GM19239 (cell line): ENCODE data around the gene SYNPR.

Source experiments
- DNase-seq: peaks from one replicate; pipeline ENCODE4 v3.0.0; 2011; ENCODE audit warnings: low spot score; ENCODE audit not compliant: insufficient read length
- FAIRE-seq: peaks from 2 replicates; lab custom pipeline; 2011; peaks lifted over from hg19 to GRCh38; lab: Jason Lieb, UNC

SYNPR gene

DNA sequence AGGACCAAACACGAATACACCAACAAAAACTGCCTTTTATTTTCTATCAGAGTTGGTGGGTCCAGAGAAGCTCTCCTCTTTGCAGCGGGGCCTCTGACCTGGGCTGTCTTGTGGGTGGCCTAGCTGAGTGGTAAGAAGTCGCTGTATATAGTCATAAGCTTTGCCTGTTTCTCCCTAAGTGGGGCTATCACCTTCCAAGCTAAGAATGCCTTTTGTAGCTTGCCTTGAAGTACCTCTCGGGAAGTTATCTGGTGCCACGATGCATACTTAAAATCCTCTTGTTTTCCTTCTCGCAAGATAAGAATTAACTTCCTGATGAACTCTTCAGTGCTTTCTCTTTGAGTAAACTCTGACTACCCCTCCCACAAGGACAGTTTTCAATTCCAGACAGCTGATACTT lies 178.8 kb downstream of the SYNPR start:
- DNase-seq (no peak), FAIRE-seq (no peak)

DNA sequence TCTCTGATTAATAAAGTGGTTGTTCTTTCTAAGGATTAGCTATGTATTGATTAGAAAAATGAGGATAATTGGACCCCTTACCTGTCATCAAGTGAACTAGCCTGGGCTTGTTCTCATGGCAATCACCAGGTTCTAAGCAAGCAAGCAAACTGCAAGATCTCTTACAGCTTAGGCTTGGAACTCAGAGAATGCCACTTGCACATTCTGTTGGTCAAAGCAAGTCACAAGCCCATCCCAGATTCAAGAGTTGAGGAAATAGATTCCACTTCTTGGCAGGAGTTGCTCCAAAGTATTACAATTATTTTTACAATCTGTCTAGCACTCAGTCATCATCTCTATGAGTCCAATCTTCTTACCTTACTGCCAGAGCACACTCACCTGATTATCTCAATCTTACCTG lies 180.3 kb downstream of the SYNPR start:
- no peak for FAIRE-seq
- no peak for DNase-seq

DNA sequence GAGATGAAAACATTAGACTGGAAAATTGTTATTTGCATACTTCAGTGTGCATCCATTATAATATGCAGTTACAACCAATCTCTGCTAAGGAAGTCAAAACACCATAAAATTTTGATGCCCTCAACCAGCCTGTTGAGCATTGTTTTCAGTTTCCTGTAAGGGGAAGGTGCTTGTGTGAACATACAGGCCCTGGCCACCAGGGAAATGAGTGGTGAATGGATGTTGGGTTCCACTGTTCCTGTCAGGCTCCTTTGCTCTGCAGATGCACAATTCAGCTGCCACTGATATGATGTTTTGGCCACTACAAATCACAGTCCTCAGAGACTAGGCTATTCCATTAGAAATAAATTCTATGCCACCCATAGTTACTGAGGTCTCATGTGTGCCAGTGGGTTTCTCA lies 184.6 kb downstream of the SYNPR start:
- DNase-seq (no peak), FAIRE-seq (no peak)

DNA sequence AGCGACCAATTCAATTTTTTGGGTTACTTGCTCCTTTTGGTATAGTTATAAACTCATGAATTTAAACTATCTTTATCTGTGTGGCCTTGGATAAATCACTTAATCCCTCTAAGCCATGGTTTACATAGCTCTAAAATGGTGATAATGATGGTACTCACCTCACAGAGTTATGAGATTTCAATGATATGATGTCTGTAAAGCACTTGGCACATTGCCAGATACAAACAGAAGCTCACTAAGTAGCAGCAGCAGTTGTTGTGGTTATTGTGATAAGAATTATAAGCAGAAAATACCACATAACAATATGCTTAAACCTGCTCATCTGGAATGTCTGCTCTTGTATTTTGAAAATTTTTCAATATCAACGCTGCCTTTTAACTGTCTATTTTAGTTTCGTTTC lies 189.3 kb downstream of the SYNPR start:
- no peak for FAIRE-seq
- DNase-seq, result no peak

DNA sequence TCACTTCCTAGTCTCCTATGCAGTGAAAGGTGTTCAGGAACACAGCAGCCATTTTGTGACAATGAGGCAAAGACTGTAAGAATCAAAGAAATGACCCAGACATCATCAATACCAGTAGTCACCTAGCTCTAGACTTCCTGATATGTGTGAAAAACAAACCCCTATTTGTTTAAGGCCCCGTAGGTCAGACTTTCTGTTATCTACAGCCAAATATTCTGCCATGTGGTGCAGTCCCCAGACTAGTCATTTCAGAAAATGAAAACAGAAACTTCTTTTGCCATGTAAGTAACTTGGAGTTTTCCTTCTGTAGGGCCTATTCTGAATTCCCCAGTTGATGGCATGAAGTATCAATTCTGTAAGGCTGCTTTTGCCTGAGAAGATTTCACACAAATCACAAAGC lies 192.6 kb downstream of the SYNPR start:
- FAIRE-seq (peak; percentile 8), DNase-seq (no peak)

DNA sequence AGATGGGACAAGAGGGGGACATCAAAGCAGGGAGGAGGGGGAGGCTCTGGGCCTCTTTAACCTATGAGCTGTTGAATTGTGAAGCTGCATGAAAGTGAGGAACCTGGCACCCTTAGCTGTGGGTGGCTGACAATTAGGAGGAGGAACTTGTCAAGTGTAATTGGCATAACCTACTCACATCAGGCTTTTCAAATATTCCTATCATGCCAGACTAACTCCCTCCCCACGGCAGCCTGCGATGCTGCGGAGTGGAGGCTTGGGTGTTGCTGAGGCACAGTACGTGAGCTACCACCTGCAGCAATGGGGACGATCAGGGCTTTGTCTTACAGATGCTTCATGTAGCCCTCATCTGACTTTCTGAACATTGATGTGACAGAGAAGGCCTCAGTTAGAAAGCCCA lies 193.7 kb downstream of the SYNPR start:
- no peak for DNase-seq
- no peak for FAIRE-seq

DNA sequence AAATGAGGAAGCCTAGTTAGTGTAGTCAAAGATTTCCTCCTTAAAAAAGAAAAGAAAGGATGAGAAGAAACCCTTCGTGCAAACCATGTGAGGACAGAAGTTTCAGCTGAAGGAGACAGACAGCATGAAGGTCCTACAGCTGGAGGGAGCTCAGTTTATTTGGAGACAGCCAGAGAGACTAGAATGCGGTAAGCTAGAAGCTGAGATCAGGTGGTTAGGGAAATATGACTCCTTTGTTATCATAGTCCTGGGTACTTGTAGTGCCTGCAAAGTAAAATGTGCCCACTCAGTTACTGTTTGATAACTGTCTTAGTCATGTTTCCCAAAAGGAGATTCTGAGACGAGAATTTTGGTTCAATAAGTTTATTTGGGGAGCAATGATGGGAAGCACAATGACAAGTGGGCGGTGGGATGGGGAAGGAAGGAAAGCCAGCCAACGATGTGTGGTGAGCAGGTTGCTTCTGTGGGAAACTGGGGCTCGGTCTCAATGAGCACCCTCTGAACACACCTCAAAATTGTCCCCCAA lies 195.6 kb downstream of the SYNPR start:
- DNase-seq (no peak), FAIRE-seq (no peak)

DNA sequence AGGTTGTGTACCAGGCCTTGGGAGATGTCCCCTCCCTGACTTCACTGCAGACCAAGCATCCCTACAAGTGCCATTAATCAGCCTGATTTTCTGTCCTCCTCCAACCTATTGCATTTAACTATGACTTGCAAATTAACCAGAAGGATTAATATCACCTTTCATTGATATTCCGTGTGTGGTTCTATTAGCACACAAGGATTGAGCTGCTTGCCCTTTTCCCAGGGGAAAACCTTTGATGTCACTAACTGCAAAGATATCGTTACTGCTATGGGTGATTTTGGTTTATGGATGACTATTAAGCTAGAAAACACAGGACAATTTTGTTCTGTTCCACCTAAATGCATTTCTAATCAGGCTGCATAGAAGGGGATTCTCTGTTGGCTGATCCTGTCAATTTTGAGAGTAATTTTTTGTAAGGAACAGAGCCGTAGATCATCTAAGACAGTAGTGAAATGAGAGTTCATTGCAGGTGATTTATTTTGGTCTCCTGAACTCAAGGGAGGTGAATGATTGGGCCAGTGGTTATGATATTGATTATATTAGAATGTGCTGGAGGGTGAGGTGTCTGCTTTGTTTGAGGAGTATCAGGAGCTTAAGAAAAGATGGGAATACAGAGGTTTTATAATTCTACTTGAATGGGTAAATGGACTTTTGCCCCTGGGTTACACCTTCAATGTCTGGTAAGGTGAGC lies 196.9 kb downstream of the SYNPR start:
- FAIRE-seq (no peak), DNase-seq (no peak)

DNA sequence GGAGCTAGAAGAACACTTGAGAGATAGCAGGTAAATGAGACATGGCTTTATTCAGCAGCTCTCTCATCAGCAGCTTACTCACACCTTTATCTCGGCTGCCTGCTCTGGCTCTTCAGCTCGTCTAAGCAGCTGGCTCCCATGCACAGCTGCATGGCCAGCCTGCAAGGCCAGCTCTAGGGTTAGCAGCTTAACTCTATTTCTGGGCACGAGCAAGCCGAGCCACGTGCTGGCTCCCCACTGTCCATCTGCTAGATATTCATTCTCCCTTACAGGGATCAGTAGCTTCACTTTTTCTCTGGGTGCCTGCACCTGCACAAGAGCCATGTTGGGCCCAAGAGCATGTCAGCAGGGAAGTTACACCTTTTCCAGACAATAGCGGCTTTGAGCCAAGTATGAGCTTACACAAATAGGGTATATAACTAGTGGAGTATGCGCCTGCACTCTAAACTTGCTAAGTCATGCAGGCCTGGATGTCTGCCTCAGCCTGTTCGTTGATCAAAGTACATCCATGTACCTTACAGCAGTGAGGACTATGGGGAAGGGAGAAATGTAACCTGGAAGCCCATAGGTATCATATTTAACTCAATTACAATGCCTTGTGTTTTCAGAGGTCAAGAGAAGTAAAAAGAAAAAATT lies 199.5 kb downstream of the SYNPR start:
- DNase-seq, result no peak
- no peak for FAIRE-seq

DNA sequence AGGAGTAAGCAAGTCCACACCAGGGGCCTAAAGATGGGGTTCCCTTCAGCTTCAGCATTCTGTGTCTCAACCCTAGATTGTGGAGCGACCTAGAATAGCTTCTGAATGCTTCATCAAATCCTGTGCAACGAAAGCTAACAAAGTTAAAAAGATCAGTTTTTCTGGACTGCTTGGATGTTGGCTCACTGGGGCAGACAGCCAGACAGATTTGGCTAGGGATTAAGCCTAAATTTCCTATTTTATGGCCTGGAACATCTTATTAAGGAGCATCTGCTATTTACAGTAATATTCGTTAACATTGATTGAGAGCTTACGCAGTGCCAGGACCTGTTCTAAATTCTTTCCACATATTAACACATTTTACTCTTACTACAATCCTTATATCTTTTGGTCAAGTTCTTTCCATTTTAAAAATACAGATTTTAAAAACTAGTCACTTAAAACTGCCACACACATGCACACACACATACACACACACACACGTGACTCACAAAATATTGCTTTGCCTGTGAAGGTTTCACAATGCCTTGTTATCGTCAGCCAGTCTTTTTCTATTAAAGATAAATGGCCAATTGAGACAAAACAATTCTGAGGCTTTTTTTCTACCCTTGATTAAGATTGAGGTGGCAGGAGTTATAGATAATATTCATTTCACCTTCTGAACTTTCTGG lies 201.0 kb downstream of the SYNPR start:
- FAIRE-seq, result no peak
- no peak for DNase-seq

DNA sequence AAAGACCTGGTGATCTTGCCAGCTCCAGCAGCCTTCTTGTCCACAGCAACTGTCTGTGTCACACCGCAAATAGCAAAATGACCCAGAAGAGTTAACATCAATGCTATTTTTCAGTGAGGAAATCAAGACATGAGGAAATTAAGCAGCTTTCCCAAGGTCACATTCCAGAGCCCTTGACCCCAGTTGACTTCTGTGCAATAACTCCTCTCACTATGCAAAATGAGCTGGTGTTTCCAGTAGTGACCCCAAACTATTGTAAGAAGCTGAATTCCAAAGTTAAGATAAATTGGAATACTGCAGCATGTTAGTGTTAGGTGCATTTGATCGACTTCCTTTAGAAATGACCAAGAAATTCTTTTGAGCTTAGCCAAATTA lies 201.5 kb downstream of the SYNPR start:
- DNase-seq, result no peak
- FAIRE-seq, result no peak

DNA sequence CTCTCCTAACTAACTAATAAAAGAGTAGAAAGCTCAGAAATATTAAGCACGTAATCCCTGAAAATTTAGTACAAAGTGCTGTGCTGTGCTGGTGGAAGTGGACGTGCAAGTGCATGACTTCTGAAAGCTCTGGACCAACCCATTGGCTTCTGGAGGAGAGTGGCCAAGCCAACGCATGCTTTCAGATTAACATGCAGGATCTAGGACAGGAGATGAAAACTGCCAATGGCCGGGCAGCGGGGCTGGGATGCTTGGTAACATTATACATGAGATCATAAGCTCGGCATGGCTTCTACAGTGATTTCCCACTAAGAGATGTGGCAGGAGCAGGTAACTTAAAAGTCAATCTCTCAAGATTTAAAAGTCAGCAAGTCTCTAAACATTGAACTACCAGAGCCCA lies 203.5 kb downstream of the SYNPR start:
- FAIRE-seq (no peak), DNase-seq (no peak)

DNA sequence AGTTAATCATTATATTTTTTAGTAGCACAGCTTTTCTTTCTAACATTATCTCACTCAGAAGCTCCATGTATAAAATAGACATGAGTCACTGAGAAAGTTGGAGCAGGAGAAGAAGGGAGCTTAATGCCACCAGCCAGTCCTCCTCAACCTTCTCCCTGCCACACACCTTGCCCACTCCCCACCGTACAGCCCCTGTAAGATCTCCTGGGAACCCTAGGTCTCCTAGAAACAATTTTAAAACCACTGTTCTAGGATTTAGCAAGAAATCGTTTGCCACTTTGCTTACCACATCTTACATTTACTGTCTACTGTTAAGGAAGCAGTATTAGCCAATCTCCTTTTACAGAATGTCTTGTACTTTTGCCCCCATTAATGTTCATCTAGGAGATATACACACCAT lies 204.2 kb downstream of the SYNPR start:
- no peak for FAIRE-seq
- DNase-seq, result no peak

DNA sequence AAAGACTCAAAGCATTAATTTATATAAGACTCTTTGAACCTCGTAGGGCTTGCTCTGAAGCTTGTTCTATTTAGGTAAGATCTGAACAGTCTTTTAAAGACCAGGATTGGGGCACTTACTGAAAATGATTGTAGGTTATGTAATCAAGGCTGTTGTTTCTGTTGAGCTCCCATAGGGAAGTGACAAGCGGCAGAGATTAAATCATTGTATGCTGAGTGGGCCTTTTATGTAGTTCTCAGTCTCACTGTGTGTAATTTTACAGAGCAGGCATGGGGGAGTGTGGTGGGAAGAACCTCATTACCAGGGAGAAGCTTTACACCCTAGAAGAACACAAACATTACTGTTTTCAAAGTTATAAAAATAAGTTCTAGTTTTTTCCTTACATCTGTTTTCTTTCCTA lies 214.4 kb downstream of the SYNPR start:
- no peak for FAIRE-seq
- no peak for DNase-seq

DNA sequence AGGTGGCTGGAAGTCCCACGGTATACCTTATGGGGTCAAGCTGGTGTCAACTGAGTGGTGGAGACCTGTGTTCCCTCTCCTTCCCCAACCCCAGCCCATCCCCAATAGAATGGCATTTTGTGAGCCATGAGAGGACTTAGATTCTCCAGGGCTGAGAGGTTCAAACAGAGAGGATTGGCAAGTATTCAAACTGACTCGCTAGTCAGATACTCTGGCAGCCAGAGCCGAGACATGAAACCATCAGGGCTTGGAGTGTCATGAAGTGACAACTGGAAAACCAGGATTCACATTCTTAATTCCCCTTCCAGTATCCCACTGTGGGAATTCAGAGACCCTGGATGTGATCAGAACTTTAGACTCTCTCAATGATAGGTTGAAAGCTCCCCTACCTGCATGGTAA lies 215.0 kb downstream of the SYNPR start:
- DNase-seq (no peak), FAIRE-seq (no peak)

DNA sequence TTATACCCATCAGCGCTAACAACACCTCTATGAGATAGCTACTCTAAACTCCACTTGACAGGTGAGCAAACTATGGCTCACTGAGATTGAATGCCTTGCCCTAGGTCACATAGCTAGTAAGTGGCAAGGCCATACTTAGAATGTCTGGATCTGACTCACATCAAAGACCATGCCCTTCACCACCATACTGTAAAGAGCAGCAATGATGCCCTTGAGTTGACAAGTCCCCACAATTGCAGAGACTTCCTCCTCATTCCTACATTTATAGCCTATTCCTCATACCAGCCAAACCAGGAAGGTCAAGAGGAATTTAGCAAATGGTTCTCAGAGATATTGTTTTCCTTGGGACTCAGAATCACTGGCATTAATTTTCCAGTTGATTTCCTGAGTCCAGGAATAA lies 216.5 kb downstream of the SYNPR start:
- no peak for FAIRE-seq

DNA sequence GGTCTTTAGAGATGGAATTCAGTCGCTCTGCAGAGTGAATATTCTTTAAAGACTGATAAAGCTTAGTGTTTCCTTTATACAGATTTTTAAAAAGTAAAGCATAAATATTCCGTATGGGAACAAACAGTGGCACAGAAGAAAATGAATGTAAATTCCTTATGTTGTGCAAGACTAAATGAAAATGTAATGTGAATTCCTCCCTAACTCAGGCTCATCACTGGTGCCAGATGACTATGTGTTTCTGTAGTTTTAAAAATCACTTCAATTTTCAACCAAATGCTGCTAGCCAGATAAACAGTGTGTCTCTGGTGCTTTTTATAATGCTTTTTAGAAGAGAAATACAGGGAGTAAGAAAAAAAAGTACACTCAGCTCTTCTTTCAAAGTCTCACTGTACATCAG lies 219.5 kb downstream of the SYNPR start:
- DNase-seq (no peak), FAIRE-seq (no peak)

More for the DNA sequence above, 216.5 kb downstream of the SYNPR start:
- no peak for DNase-seq

DNA sequence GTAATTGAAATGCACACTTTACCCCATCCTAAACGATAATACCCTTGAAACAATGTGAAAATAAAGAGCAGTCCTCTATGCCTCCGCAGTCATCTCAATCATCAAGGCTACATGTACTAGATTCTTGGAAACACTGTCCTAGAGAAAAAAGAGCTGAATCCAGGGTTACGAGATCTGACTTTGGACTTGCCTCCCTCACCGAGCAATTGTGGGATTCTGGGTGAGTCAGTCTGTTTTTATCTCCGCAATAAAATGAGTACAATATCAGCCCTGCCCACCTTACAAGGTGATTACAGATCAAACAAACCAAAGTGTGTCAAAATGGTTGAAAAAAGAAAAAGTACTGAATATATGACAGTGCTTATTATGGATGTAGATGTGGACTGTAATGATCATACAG lies 222.1 kb downstream of the SYNPR start:
- FAIRE-seq (no peak), DNase-seq (no peak)

DNA sequence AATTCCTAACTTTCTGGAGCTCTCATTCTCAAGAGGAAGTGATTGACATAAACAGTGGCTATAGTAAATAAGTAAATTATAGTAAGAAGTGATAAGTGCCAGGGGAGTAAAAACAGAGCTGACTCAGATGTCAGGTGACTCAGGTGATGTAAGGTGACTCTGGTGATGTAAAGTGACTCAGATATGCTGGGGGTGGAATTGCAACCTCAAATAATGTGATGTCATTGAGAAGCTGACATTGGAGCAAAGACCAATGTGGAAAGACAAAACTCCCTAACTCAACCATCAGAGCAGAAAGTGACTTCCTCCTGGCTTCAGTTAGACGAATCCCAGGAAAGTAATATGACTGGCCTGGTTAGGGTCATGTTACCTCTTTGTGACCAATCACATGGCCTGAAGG lies 230.2 kb downstream of the SYNPR start:
- FAIRE-seq, result no peak

DNA sequence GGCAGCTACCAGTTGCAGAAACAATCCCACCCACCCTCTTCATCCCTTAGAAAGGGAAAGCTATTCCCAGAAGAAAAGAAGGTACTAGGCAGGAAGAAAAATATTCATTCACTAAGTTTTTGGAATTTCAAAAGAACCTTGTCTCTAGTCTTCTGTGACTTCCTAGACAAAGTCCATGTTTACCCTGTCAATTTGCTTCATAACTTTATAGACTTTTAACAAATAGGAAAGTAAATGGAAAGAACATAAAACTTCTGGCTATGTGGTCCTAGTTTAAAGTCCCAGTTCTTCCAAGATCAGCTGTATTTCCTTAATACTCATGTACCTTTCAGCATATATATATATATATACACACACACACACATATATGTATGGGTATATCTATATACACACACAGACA lies 230.7 kb downstream of the SYNPR start:
- FAIRE-seq, result no peak

More for the DNA sequence above, 230.2 kb downstream of the SYNPR start:
- DNase-seq, result no peak

DNA sequence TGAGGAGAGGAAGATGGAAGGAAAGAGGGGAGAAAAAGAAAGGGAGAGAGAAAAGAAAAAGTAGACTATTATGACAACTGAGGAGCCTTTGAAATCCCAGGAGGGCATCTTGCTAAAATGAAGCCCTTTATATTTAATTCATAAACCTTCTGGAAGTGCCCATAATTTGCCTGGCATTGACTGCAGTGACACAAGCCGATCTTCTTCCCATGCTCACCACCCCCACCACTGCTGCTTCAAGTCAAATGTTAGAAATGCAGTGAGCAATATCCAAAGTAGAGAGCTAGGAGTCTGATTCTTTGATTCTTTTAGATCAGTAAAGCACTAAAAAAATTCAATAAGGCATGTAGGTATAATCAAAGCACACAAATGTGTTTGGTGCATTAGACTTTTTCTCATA lies 235.7 kb downstream of the SYNPR start:
- DNase-seq, result no peak
- no peak for FAIRE-seq

More for the DNA sequence above, 230.7 kb downstream of the SYNPR start:
- DNase-seq, result no peak
